Kidney (tissue), 14 donors: ENCODE results near the gene GNAT1. TPM values are rescaled to one million over a fixed set of nuclear protein-coding genes. Genes with fewer than 3 reads are reported as not detected.

Experiments used
- DNase-seq, 5 donors: peaks; one replicate each; pipeline ENCODE4 v3.0.0-alpha.2; 2013 to 2020
- FAIRE-seq: peaks from 2 replicates; lab custom pipeline; 2012; peaks lifted over from hg19 to GRCh38; lab: Jason Lieb, UNC
- H3K27ac ChIP-seq, 2 donors: one replicate each; pipeline ENCODE4 v1.7.0; 2013; ENCODE audit warnings: low read depth in 2 of 2, low read length in 2 of 2, inconsistent platforms in 1 of 2
- H3K27me3 ChIP-seq: one replicate; pipeline ENCODE4 v1.7.1; 2013; ENCODE audit warnings: low read length, inconsistent platforms; ENCODE audit not compliant: control insufficient read depth, insufficient read depth
- H3K36me3 ChIP-seq, 3 donors: one replicate each; pipeline versions ENCODE4 v1.7.0 to v1.7.1; 2013; ENCODE audit warnings: low read length in 3 of 3, control low read depth in 1 of 3, inconsistent platforms in 1 of 3; ENCODE audit not compliant: insufficient read depth in 3 of 3, control insufficient read depth in 2 of 3
- H3K4me1 ChIP-seq, 3 donors: one replicate each; pipeline versions ENCODE4 v1.7.0 to v1.7.1; 2013; ENCODE audit warnings: low read length in 3 of 3, inconsistent platforms in 1 of 3, low read depth in 1 of 3; ENCODE audit not compliant: control insufficient read depth in 2 of 3, insufficient read depth in 2 of 3
- H3K4me3 ChIP-seq, 3 donors: one replicate each; pipeline versions ENCODE4 v1.7.0 to v1.8.1; 2013; ENCODE audit warnings: low read length in 3 of 3, control low read depth in 1 of 3, inconsistent platforms in 1 of 3
- H3K9ac ChIP-seq, 3 donors: one replicate each; pipeline versions ENCODE4 v1.7.0 to v1.7.1; 2013; ENCODE audit warnings: low read length in 3 of 3, control low read depth in 1 of 3, inconsistent platforms in 1 of 3
- H3K9me3 ChIP-seq, 3 donors: one replicate each; pipeline versions ENCODE4 v1.7.0 to v1.7.1; 2013; ENCODE audit warnings: low read length in 3 of 3, control low read depth in 1 of 3, inconsistent platforms in 1 of 3; ENCODE audit not compliant: control insufficient read depth in 2 of 3, insufficient read depth in 1 of 3
- CTCF ChIP-seq: IDR thresholded peaks from 3 replicates; pipeline ENCODE4 v1.5.1; 2012; ENCODE audit warnings: mild to moderate bottlenecking, moderate library complexity, borderline replicate concordance; ENCODE audit not compliant: insufficient read depth; ENCODE audit errors: extremely low read depth
- intact Hi-C: fragments of 100-400 bp; cut with DNase I; formaldehyde crosslinking; loops from one replicate; pipeline ENCODE4 v1.11.1; 2022
- polyA plus RNA-seq: library from polyadenylated mRNA; stranded (reverse); fragments of 350-450 nt; fragmentation: Illumina TruSeq; extraction: RNeasy Lipid Tissue Mini Kit (QIAGEN cat#74804); gene quantifications from one replicate; pipeline ENCODE4 v1.2.3, GENCODE V29; 2014; ENCODE audit warnings: low read depth, low replicate concordance; ENCODE audit not compliant: insufficient read depth
- total RNA-seq: library from RNA; stranded (reverse); fragmentation: NEBNext Ultra II Directional; extraction: Animal tissue kit (Norgen Biotek cat#: 25700); gene quantifications from one replicate; pipeline ENCODE4 v1.2.1, GENCODE V29; 2021
- donor health status: control.
- donor health status: control.
- donor health status: control.
- donor health status: control.
- donor health status: control.
- donor health status: DM: yes; HTN: yes; CAD: no.
- donor health status: Normal renal cell carcinoma (clear cell type).

Gene GNAT1
- total and polyA plus RNA-seq, 2 donors from 2014 or later = not detected

DNA sequence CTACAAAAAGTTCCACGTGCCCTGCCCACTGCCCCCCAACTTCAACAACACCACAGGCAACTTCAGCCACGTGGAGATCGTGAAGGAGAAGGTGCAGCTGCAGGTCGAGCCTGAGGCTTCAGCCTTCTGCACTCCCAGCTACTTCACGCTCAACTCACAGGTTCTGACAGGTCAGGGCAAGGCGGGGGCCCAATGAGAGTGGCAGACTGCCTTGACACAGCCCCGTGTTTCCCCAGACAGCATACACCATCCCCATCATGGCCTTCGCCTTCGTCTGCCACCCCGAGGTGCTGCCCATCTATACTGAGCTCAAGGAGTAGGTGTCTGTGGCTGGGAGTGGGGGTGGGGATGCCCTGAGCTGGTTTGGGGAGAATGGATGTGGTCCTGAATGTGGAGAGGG is 26.3 kb downstream of the GNAT1 start:
- TF ChIP-seq CTCF = no peak
- H3K9me3 ChIP-seq = no peaks in the 10 kb centered on the region
- FAIRE-seq (no peak), DNase-seq (no peak)
- H3K27me3 ChIP-seq = no peaks in the 10 kb centered on the region
- no peak overlapping the region for H3K27ac ChIP-seq
- no peak overlapping the region for H3K9ac ChIP-seq
- peaks cover 0 to 2% (median 0%) of the 10 kb centered on the region in 3 donors for H3K4me1 ChIP-seq
- intact Hi-C loops = no loop called here
- no peak overlapping the region for H3K4me3 ChIP-seq
- H3K36me3 ChIP-seq = no peaks in the 10 kb centered on the region

GRCh38 chr3:50218448-50218847 is 27.0 kb downstream of the GNAT1 start:
- H3K27ac ChIP-seq = no peak overlapping the region
- H3K4me3 ChIP-seq = no peak overlapping the region
- no peak for TF ChIP-seq CTCF
- DNase-seq (no peak), FAIRE-seq (no peak)
- no peak overlapping the region for H3K9ac ChIP-seq
- no peaks in the 10 kb centered on the region for H3K36me3 ChIP-seq
- H3K27me3 ChIP-seq = no peaks in the 10 kb centered on the region
- peaks cover 0 to 2% (median 0%) of the 10 kb centered on the region in 3 donors for H3K4me1 ChIP-seq
- H3K9me3 ChIP-seq = no peaks in the 10 kb centered on the region
- intact Hi-C loops = no loop called here

DNA sequence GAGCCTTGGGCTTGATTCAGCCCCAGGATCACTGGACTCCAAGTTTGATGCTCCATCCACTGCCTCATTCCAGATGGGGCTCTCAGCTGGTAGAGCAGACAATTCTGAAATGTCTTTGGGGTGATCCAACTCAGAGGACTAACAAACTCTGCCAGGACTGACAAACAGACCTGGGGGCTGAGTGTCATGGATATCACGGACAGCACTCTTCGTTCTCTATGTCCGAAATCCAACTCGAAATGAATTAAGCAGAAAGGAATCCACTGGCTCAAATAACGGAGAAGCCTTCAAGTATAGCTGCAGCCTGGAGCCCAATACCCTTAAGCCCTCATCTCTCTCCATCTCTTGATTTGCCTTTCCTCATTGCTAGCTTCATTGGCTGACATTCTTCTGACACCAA is 27.9 kb downstream of the GNAT1 start:
- Histone ChIP-seq H3K27me3 (no peaks in the 10 kb centered on the region), H3K9ac (no peak overlapping the region), H3K4me1 (peaks cover 0 to 2% (median 0%) of the 10 kb centered on the region in 3 donors), H3K36me3 (no peaks in the 10 kb centered on the region), H3K9me3 (no peaks in the 10 kb centered on the region), H3K27ac (no peak overlapping the region), H3K4me3 (no peak overlapping the region)
- no peak for TF ChIP-seq CTCF
- DNase-seq = no peak
- intact Hi-C loops = no loop called here
- FAIRE-seq = no peak

DNA sequence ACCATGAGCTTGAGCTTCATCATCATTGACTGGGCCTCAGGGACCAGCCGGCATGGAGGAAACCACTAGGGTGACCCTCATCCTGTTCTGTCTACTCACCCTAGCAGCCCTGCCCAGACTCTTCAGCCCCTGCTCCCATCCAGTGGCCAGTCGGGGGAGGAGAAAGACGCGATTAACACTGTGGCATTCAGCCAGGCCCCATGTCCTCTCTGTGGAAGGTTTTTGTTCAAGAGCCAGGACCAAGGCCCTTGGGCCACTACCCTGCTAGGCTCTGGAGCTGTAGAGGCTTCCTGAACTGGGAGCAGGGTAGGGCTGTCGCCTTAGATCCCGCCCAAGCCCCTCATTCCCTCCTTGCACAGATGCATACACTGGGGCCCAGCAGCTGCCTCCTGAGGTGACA is 28.7 kb downstream of the GNAT1 start:
- intact Hi-C loops = no loop called here

More for the DNA sequence above, 28.7 kb downstream of the GNAT1 start:
- no peak for TF ChIP-seq CTCF
- DNase-seq = no peak
- no peak overlapping the region for H3K4me3 ChIP-seq
- peaks cover 0 to 2% (median 0%) of the 10 kb centered on the region in 3 donors for H3K4me1 ChIP-seq
- no peaks in the 10 kb centered on the region for H3K27me3 ChIP-seq
- FAIRE-seq = no peak
- no peak overlapping the region for H3K27ac ChIP-seq
- no peaks in the 10 kb centered on the region for H3K9me3 ChIP-seq
- H3K36me3 ChIP-seq = no peaks in the 10 kb centered on the region
- H3K9ac ChIP-seq = no peak overlapping the region
